CD8-positive, alpha-beta memory T cell (primary cell): ENCODE measurements around the gene C3orf52. TPM values are rescaled to one million over a fixed set of nuclear protein-coding genes. Genes with fewer than 3 reads are reported as not detected.

Source experiments
- CTCF ChIA-PET: fragments of 350-600 bp; sonication (Branson Sonifier 250); formaldehyde crosslinking; loops from one replicate; lab custom pipeline; 2021; ENCODE audit warnings: antibody characterized with exemption; lab: Charles Lee
- POLR2A ChIA-PET: fragments of 350-600 bp; sonication (Branson Sonifier 250); formaldehyde crosslinking; loops from one replicate; lab custom pipeline; 2021; ENCODE audit warnings: antibody characterized with exemption; lab: Charles Lee
- DNase-seq, 5 donors: peaks; one replicate each; pipeline versions ENCODE4 v3.0.0 to v3.0.0-alpha.2; 2020 to 2022; ENCODE audit warnings: mixed read lengths in 1 of 5
- H3K27ac ChIP-seq: one replicate; pipeline ENCODE4 v1.7.0; 2013; ENCODE audit warnings: low read depth, mild to moderate bottlenecking, low read length, moderate library complexity
- H3K27me3 ChIP-seq: 2 replicates; pipeline ENCODE4 v1.7.0; 2013; ENCODE audit warnings: low read length, mild to moderate bottlenecking; ENCODE audit not compliant: insufficient read depth, poor library complexity, severe bottlenecking
- H3K36me3 ChIP-seq: 2 replicates; pipeline ENCODE4 v1.7.0; 2013; ENCODE audit warnings: mild to moderate bottlenecking, low read length, moderate library complexity; ENCODE audit not compliant: insufficient read depth
- H3K4me1 ChIP-seq: 2 replicates; pipeline ENCODE4 v1.7.0; 2013; ENCODE audit warnings: mild to moderate bottlenecking, low read length, moderate library complexity; ENCODE audit not compliant: insufficient read depth
- H3K4me3 ChIP-seq: 2 replicates; pipeline ENCODE4 v1.7.0; 2013; ENCODE audit warnings: mild to moderate bottlenecking, low read length
- H3K9me3 ChIP-seq: 2 replicates; pipeline ENCODE4 v1.7.0; 2013; ENCODE audit warnings: mild to moderate bottlenecking, low read length
- H3K27ac Mint-ChIP-seq, 8 donors: one replicate each; pipeline ENCODE4 v1.8.0; 2020 to 2021; ENCODE audit warnings: mixed read lengths in 8 of 8, mild to moderate bottlenecking in 6 of 8, inconsistent platforms in 3 of 8, moderate library complexity in 3 of 8
- H3K27me3 Mint-ChIP-seq, 2 donors: one replicate each; pipeline ENCODE4 v1.8.0; 2020 to 2021; ENCODE audit warnings: mixed read lengths in 2 of 2, mild to moderate bottlenecking in 1 of 2, moderate library complexity in 1 of 2
- H3K36me3 Mint-ChIP-seq, 3 donors: one replicate each; pipeline ENCODE4 v1.8.0; 2020 to 2021; ENCODE audit warnings: mixed read lengths in 3 of 3, inconsistent platforms in 1 of 3, mild to moderate bottlenecking in 1 of 3
- H3K4me1 Mint-ChIP-seq, 3 donors: one replicate each; pipeline ENCODE4 v1.8.0; 2020 to 2021; ENCODE audit warnings: mixed read lengths in 3 of 3, inconsistent platforms in 1 of 3, mild to moderate bottlenecking in 1 of 3
- H3K4me3 Mint-ChIP-seq, 7 donors: one replicate each; pipeline ENCODE4 v1.8.0; 2020 to 2021; ENCODE audit warnings: mixed read lengths in 7 of 7, mild to moderate bottlenecking in 6 of 7, moderate library complexity in 4 of 7, inconsistent platforms in 2 of 7
- H3K9me3 Mint-ChIP-seq, 5 donors: one replicate each; pipeline ENCODE4 v1.8.0; 2020 to 2022; ENCODE audit warnings: mixed read lengths in 5 of 5, mild to moderate bottlenecking in 3 of 5, moderate library complexity in 2 of 5, inconsistent platforms in 1 of 5
- polyA plus RNA-seq: library from polyadenylated mRNA; unstranded; fragments of 300-500 nt; fragmentation: Illumina TruSeq; gene quantifications from one replicate; pipeline ENCODE4 v1.2.3, GENCODE V29; 2021
- total RNA-seq, 2 experiments: library from RNA; stranded (reverse); gene quantifications; one replicate each; pipeline ENCODE4 v1.2.3, GENCODE V29; 2021

C3orf52 gene
- total and polyA plus RNA-seq, 3 experiments from 2014 or later, result 0.12 to 3.4 (median 2.8) TPM

GRCh38 chr3:112143251-112143650 is 57.1 kb downstream of the C3orf52 start:
- ChIA-PET POLR2A (interaction anchor here (0.5 to 0.6 kb wide), 2 partner anchors 11 to 468 kb away, joined by 3 to 7 read pairs; no protein-coding TSS in a partner anchor), CTCF (no interaction called here)
- no peak for DNase-seq
- Histone ChIP-seq H3K27ac (no peak overlapping the region), H3K36me3 (no peaks in the 10 kb centered on the region), H3K4me1 (no peaks in the 10 kb centered on the region), H3K4me3 (no peak overlapping the region), H3K27me3 (no peaks in the 10 kb centered on the region), H3K9me3 (no peaks in the 10 kb centered on the region)
- Mint-ChIP-seq H3K27me3 (peaks cover 0 to 2% of the 10 kb centered on the region in 2 donors), H3K27ac (peak overlapping the region in 4 of 8 donors; percentile 35 to 83 (median 60)), H3K4me1 (peaks cover 6 to 15% (median 9%) of the 10 kb centered on the region in 3 donors), H3K36me3 (peaks cover 1 to 27% (median 6%) of the 10 kb centered on the region in 3 donors), H3K9me3 (peaks cover 13 to 38% (median 23%) of the 10 kb centered on the region in 5 donors), H3K4me3 (peak overlapping the region; percentile 37 to 86 (median 73))

DNA sequence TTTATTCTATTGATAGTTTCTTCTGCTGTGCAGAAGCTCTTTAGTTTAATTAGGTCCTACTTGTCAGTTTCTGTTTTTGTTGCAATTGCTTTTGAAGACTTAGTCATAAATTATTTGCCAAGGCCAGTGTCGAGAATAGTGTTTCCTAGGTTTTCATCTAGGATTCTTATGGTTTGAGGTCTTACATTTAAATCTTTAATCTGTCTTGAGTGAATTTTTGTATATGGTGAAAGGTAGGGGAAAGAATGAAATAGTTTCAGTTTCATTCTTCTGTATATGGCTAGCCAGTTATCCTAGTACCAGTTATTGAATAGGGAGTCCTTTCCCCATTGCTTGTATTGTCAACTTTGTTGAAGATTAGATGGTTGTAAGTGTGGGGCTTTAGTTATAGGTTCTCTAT is 57.5 kb downstream of the C3orf52 start:
- no peaks in the 10 kb centered on the region for H3K36me3 ChIP-seq
- H3K27ac ChIP-seq, result no peak overlapping the region
- Mint-ChIP-seq H3K27me3 (peaks cover 0 to 2% of the 10 kb centered on the region in 2 donors), H3K27ac (peak overlapping the region in 5 of 8 donors; percentile 23 to 83 (median 47)), H3K4me3 (peak overlapping the region; percentile 37 to 86 (median 73)), H3K36me3 (peaks cover 1 to 27% (median 6%) of the 10 kb centered on the region in 3 donors), H3K9me3 (peaks cover 13 to 38% (median 23%) of the 10 kb centered on the region in 5 donors), H3K4me1 (peaks cover 6 to 15% (median 9%) of the 10 kb centered on the region in 3 donors)
- CTCF ChIA-PET, result no interaction called here
- no peaks in the 10 kb centered on the region for H3K4me1 ChIP-seq
- POLR2A ChIA-PET, result interaction anchor here (0.6 kb wide), 1 partner anchor 11 kb away, joined by 3 read pairs; no protein-coding TSS in a partner anchor
- H3K27me3 ChIP-seq, result no peaks in the 10 kb centered on the region
- DNase-seq, result no peak
- no peaks in the 10 kb centered on the region for H3K9me3 ChIP-seq
- H3K4me3 ChIP-seq, result no peak overlapping the region

DNA sequence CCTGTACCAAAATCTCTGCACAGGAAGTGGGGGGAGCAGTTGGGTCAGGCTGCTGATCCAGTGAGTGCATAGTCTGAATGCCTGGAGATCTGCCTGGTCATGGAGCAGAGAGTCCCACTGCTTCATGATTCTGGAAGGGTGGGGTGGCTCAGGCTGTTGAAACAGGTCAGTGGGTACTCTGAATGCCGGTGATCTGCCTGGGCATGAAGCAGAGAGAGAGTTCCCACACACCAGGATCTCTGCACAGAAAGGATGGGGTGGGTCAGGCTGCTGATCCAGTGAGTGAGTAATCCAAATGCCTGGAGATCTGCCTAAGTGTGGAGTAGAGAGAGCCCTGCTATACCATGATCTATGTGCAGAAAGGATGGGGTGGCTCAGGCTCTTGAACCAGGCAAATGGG is 62.9 kb downstream of the C3orf52 start:
- no peak for DNase-seq
- Mint-ChIP-seq H3K4me3 (no peak overlapping the region), H3K27ac (no peak overlapping the region), H3K4me1 (no peaks in the 10 kb centered on the region), H3K36me3 (peaks cover 1 to 22% (median 6%) of the 10 kb centered on the region in 3 donors), H3K27me3 (peaks cover 5% of the 10 kb centered on the region in 2 donors), H3K9me3 (peaks cover 13 to 35% (median 31%) of the 10 kb centered on the region in 5 donors)
- POLR2A ChIA-PET, result no interaction called here
- Histone ChIP-seq H3K36me3 (no peaks in the 10 kb centered on the region), H3K4me1 (no peaks in the 10 kb centered on the region), H3K27ac (no peak overlapping the region), H3K9me3 (no peaks in the 10 kb centered on the region), H3K4me3 (no peak overlapping the region), H3K27me3 (no peaks in the 10 kb centered on the region)
- CTCF ChIA-PET, result no interaction called here

- H3K4me1 Mint-ChIP-seq, result no peaks in the 10 kb centered on the region
- Histone ChIP-seq H3K4me1 (no peaks in the 10 kb centered on the region), H3K27me3 (no peaks in the 10 kb centered on the region), H3K36me3 (no peaks in the 10 kb centered on the region), H3K27ac (no peak overlapping the region), H3K9me3 (no peaks in the 10 kb centered on the region), H3K4me3 (no peak overlapping the region)
- H3K36me3 Mint-ChIP-seq, result peaks cover 0 to 2% (median 0%) of the 10 kb centered on the region in 3 donors
- no peak for DNase-seq
- peaks cover 6 to 8% of the 10 kb centered on the region in 2 donors for H3K27me3 Mint-ChIP-seq
- ChIA-PET POLR2A (no interaction called here), CTCF (no interaction called here)
- H3K9me3 Mint-ChIP-seq, result peaks cover 0 to 8% (median 0%) of the 10 kb centered on the region in 5 donors
- no peak overlapping the region for H3K4me3 Mint-ChIP-seq
- no peak overlapping the region for H3K27ac Mint-ChIP-seq
Measured at GRCh38 chr3:112167758-112168157, 81.6 kb downstream of the C3orf52 start.

Other genes with a start within 250 kb of the C3orf52 start
- 1 to 10 TPM; 1.9 to 2.2 TPM for gene PHLDB2, start 227.1 kb upstream of the C3orf52 start, total RNA-seq
- 8.1 TPM for gene PHLDB2, start 227.1 kb upstream of the C3orf52 start, polyA plus RNA-seq
- 10 to 100 TPM; 43.1 to 44.1 TPM for gene ABHD10, start 107.4 kb upstream of the C3orf52 start, total RNA-seq
- gene ABHD10, start 107.4 kb upstream of the C3orf52 start, polyA plus RNA-seq, result 30.6 TPM
- not detected for gene TAGLN3, start 87.5 kb upstream of the C3orf52 start, total RNA-seq
- not detected for gene TAGLN3, start 87.5 kb upstream of the C3orf52 start, polyA plus RNA-seq
- not detected for gene TMPRSS7, start 51.7 kb upstream of the C3orf52 start, total RNA-seq
- gene TMPRSS7, start 51.7 kb upstream of the C3orf52 start, polyA plus RNA-seq, result not detected
- gene GCSAM, start 46.9 kb downstream of the C3orf52 start, total RNA-seq, result 1 to 10 TPM; 4.1 to 4.8 TPM
- gene GCSAM, start 46.9 kb downstream of the C3orf52 start, polyA plus RNA-seq, result 17.8 TPM
- not detected for gene SLC9C1, start 207.8 kb downstream of the C3orf52 start, total RNA-seq
- not detected for gene SLC9C1, start 207.8 kb downstream of the C3orf52 start, polyA plus RNA-seq
- gene CD200, start 246.8 kb downstream of the C3orf52 start, total RNA-seq, result 10 to 100 TPM; 17.9 to 18.3 TPM
- gene CD200, start 246.8 kb downstream of the C3orf52 start, polyA plus RNA-seq, result 1.7 TPM